Naive thymus-derived CD4-positive, alpha-beta T cell (primary cell): ENCODE results near the gene FAM118B. TPM values are rescaled to one million over a fixed set of nuclear protein-coding genes. Genes with fewer than 3 reads are reported as not detected.

Source experiments
- ATAC-seq: fragments of 150-1000 bp; cut with Tn5 transposase; 2 replicates; pipeline ENCODE4 v1.10.0; 2021; ENCODE audit warnings: mild to moderate bottlenecking, moderate library complexity
- CTCF ChIA-PET: fragments of 350-600 bp; sonication (Branson Sonifier 250); formaldehyde crosslinking; loops from one replicate; lab custom pipeline; 2021; ENCODE audit warnings: antibody characterized with exemption; lab: Charles Lee
- POLR2A ChIA-PET: fragments of 350-600 bp; sonication (Branson Sonifier 250); formaldehyde crosslinking; loops from one replicate; lab custom pipeline; 2021; ENCODE audit warnings: antibody characterized with exemption, inconsistent platforms; lab: Charles Lee
- DNase-seq, 9 donors: peaks; one replicate each; pipeline versions ENCODE4 v3.0.0 to v3.0.0-alpha.2; 2020 to 2022; ENCODE audit warnings: mixed read lengths in 1 of 9
- H3K27ac ChIP-seq: one replicate; pipeline ENCODE4 v1.7.0; 2013; ENCODE audit warnings: mild to moderate bottlenecking, low read depth, low read length, moderate library complexity
- H3K27me3 ChIP-seq, 2 donors: one replicate each; pipeline ENCODE4 v1.7.0; 2013; ENCODE audit warnings: low read length in 2 of 2, mild to moderate bottlenecking in 2 of 2, moderate library complexity in 2 of 2; ENCODE audit not compliant: control insufficient read depth in 2 of 2, insufficient read depth in 2 of 2
- H3K36me3 ChIP-seq, 3 experiments: 1 replicate in 2 of 3; 2 replicates in 1 of 3; pipeline ENCODE4 v1.7.0; 2013; ENCODE audit warnings: low read length in 3 of 3, mild to moderate bottlenecking in 3 of 3, moderate library complexity in 1 of 3; ENCODE audit not compliant: insufficient read depth in 3 of 3, control insufficient read depth in 2 of 3
- H3K4me1 ChIP-seq, 2 donors: one replicate each; pipeline ENCODE4 v1.7.0; 2013; ENCODE audit warnings: low read length in 2 of 2, mild to moderate bottlenecking in 2 of 2, moderate library complexity in 1 of 2; ENCODE audit not compliant: control insufficient read depth in 2 of 2, insufficient read depth in 2 of 2
- H3K4me3 ChIP-seq: 2 replicates; pipeline ENCODE4 v1.7.0; 2013; ENCODE audit warnings: mild to moderate bottlenecking, low read length
- H3K9me3 ChIP-seq, 3 experiments: 1 replicate in 2 of 3; 2 replicates in 1 of 3; pipeline ENCODE4 v1.7.0; 2013; ENCODE audit warnings: low read length in 3 of 3; ENCODE audit not compliant: control insufficient read depth in 2 of 3
- H3K27ac Mint-ChIP-seq, 9 donors: one replicate each; pipeline ENCODE4 v1.8.0; 2020 to 2022; ENCODE audit warnings: mixed read lengths in 9 of 9, mild to moderate bottlenecking in 8 of 9, moderate library complexity in 5 of 9, inconsistent platforms in 2 of 9
- H3K27me3 Mint-ChIP-seq, 5 donors: one replicate each; pipeline ENCODE4 v1.8.0; 2021 to 2022; ENCODE audit warnings: mixed read lengths in 5 of 5, mild to moderate bottlenecking in 1 of 5
- H3K36me3 Mint-ChIP-seq, 5 donors: one replicate each; pipeline ENCODE4 v1.8.0; 2020 to 2022; ENCODE audit warnings: mixed read lengths in 5 of 5, mild to moderate bottlenecking in 3 of 5, inconsistent platforms in 1 of 5
- H3K4me1 Mint-ChIP-seq, 7 donors: one replicate each; pipeline ENCODE4 v1.8.0; 2020 to 2022; ENCODE audit warnings: mixed read lengths in 7 of 7, mild to moderate bottlenecking in 3 of 7, inconsistent platforms in 1 of 7
- H3K4me3 Mint-ChIP-seq, 10 donors: one replicate each; pipeline ENCODE4 v1.8.0; 2020 to 2022; ENCODE audit warnings: mild to moderate bottlenecking in 10 of 10, mixed read lengths in 10 of 10, moderate library complexity in 6 of 10, inconsistent platforms in 2 of 10
- H3K9me3 Mint-ChIP-seq, 11 donors: one replicate each; pipeline ENCODE4 v1.8.0; 2020 to 2022; ENCODE audit warnings: mixed read lengths in 11 of 11, mild to moderate bottlenecking in 4 of 11, inconsistent platforms in 1 of 11, moderate library complexity in 1 of 11
- intact Hi-C, 2 donors: fragments of 100-400 bp; cut with micrococcal nuclease; formaldehyde crosslinking; loops; one replicate each; pipeline ENCODE4 v1.15.1; 2023
- polyA plus RNA-seq, 2 donors: library from polyadenylated mRNA; unstranded; fragments of 300-500 nt; fragmentation: Illumina TruSeq; gene quantifications; one replicate each; pipeline ENCODE4 v1.2.3, GENCODE V29; 2021
- total RNA-seq, 6 experiments: library from RNA in 5 of 6; stranded (reverse) in 5 of 6; gene quantifications; 1 replicate in 5 of 6; 2 replicates in 1 of 6; pipeline ENCODE4 v1.2.3 and lab custom pipeline; 2021 to 2026

The FAM118B gene
- total and polyA plus RNA-seq, 7 experiments from 2014 or later, result 4.0 to 14.7 (median 10.8) TPM

- CTCF ChIA-PET, result no interaction called here
- peaks cover 7 to 46% (median 16%) of the 10 kb centered on the region in 5 donors for H3K36me3 Mint-ChIP-seq
- H3K27me3 Mint-ChIP-seq, result no peaks in the 10 kb centered on the region
- Histone ChIP-seq H3K36me3 (peaks cover 0 to 41% (median 0%) of the 10 kb centered on the region in 3 experiments), H3K4me3 (no peak overlapping the region), H3K27ac (no peak overlapping the region), H3K27me3 (no peaks in the 10 kb centered on the region), H3K9me3 (no peaks in the 10 kb centered on the region), H3K4me1 (peaks cover 4 to 18% of the 10 kb centered on the region in 2 donors)
- H3K4me3 Mint-ChIP-seq, result no peak overlapping the region
- ATAC-seq (no peak), DNase-seq (no peak)
- intact Hi-C loops, result no loop called here
- H3K27ac Mint-ChIP-seq, result peak overlapping the region in 1 of 9 donors; percentile 58
- H3K9me3 Mint-ChIP-seq, result no peaks in the 10 kb centered on the region
- H3K4me1 Mint-ChIP-seq, result peaks cover 20 to 41% (median 36%) of the 10 kb centered on the region in 7 donors
- POLR2A ChIA-PET, result interaction anchor here (1.8 kb wide), 1 partner anchor 8 kb away, joined by 4 read pairs; the partner anchor contains the start of genes FOXRED1 and SRPRA
Observed at GRCh38 chr11:126277322-126277721, 65.7 kb downstream of the FAM118B start.

GRCh38 chr11:126277780-126278179 is 66.2 kb downstream of the FAM118B start:
- Histone ChIP-seq H3K4me3 (no peak overlapping the region), H3K4me1 (peaks cover 4 to 18% of the 10 kb centered on the region in 2 donors), H3K36me3 (peaks cover 0 to 38% (median 0%) of the 10 kb centered on the region in 3 experiments), H3K9me3 (no peaks in the 10 kb centered on the region), H3K27me3 (no peaks in the 10 kb centered on the region), H3K27ac (no peak overlapping the region)
- peaks cover 6 to 42% (median 15%) of the 10 kb centered on the region in 5 donors for H3K36me3 Mint-ChIP-seq
- DNase-seq, result no peak
- no peaks in the 10 kb centered on the region for H3K27me3 Mint-ChIP-seq
- ChIA-PET POLR2A (interaction anchor here (1.8 kb wide), 1 partner anchor 9 kb away, joined by 4 read pairs; the partner anchor contains the start of genes FOXRED1 and SRPRA), CTCF (no interaction called here)
- H3K4me1 Mint-ChIP-seq, result peaks cover 23 to 40% (median 34%) of the 10 kb centered on the region in 7 donors
- H3K4me3 Mint-ChIP-seq, result no peak overlapping the region
- intact Hi-C loops, result no loop called here
- H3K9me3 Mint-ChIP-seq, result no peaks in the 10 kb centered on the region
- H3K27ac Mint-ChIP-seq, result peak overlapping the region in 1 of 9 donors; percentile 58
- no peak for ATAC-seq

DNA sequence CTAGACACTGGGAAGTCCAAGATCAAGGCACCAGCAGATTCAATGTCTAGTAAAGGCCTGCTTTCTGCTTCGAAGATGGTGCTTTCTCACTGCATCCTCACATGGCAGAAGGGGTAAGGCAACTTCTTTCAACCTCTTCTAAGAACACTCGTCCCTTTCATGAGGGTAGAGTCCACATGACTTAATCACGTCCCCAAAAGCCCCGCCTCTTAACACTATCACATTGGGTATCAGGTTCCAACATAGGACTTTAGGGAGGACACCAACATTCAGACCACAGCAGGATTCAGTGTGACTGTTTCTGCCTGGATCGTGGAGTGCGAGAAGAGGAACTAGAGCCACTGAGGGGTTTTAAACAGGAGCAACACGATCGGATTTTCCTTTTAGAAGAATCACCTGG is 67.6 kb downstream of the FAM118B start:
- Histone ChIP-seq H3K27me3 (no peaks in the 10 kb centered on the region), H3K36me3 (peaks cover 0 to 24% (median 0%) of the 10 kb centered on the region in 3 experiments), H3K4me1 (peaks cover 9 to 24% of the 10 kb centered on the region in 2 donors), H3K4me3 (no peak overlapping the region), H3K27ac (no peak overlapping the region), H3K9me3 (no peaks in the 10 kb centered on the region)
- Mint-ChIP-seq H3K27me3 (no peaks in the 10 kb centered on the region), H3K36me3 (peaks cover 0 to 30% (median 11%) of the 10 kb centered on the region in 5 donors), H3K4me3 (peak overlapping the region in 6 of 10 donors; percentile 32 to 99 (median 56)), H3K4me1 (peaks cover 28 to 48% (median 40%) of the 10 kb centered on the region in 7 donors), H3K27ac (peak overlapping the region in 8 of 9 donors; percentile 22 to 99 (median 84)), H3K9me3 (no peaks in the 10 kb centered on the region)
- CTCF ChIA-PET, result no interaction called here
- DNase-seq (no peak), ATAC-seq (no peak)
- intact Hi-C loops, result no loop called here
- POLR2A ChIA-PET, result interaction anchor here (1.8 to 5.7 kb wide), 2 partner anchors 9 to 10 kb away, joined by 4 to 122 read pairs; partner anchors contain the start of genes FOXRED1 and SRPRA

- H3K27me3 ChIP-seq, result no peaks in the 10 kb centered on the region
- peak overlapping the region; percentile 77 to 99 (median 94) for H3K27ac Mint-ChIP-seq
- peaks cover 0 to 12% (median 0%) of the 10 kb centered on the region in 3 experiments for H3K36me3 ChIP-seq
- H3K4me3 ChIP-seq, result no peak overlapping the region
- no peaks in the 10 kb centered on the region for H3K9me3 ChIP-seq
- intact Hi-C loops, result loop anchor here (5.0 kb wide), 4 partner anchors 218 to 1328 kb away; partner anchors contain the start of genes CDON (in 2 of the 2), CCDC15 (in 1 of the 2), DDX25 (in 1 of the 2) and PUS3 (in 1 of the 2)
- CTCF ChIA-PET, result interaction anchor here (2.4 kb wide), 1 partner anchor 12 kb away, joined by 9 read pairs; the partner anchor contains the start of genes FOXRED1 and SRPRA
- POLR2A ChIA-PET, result interaction anchor here (1.5 to 5.7 kb wide), 3 partner anchors 10 to 69 kb away, joined by 3 to 122 read pairs (median 29); partner anchors contain the start of genes DCPS, FAM118B, FOXRED1 and SRPRA
- H3K4me1 ChIP-seq, result peaks cover 16 to 28% of the 10 kb centered on the region in 2 donors
- peaks cover 0 to 23% (median 10%) of the 10 kb centered on the region in 5 donors for H3K36me3 Mint-ChIP-seq
- peaks cover 34 to 60% (median 53%) of the 10 kb centered on the region in 7 donors for H3K4me1 Mint-ChIP-seq
- H3K9me3 Mint-ChIP-seq, result no peaks in the 10 kb centered on the region
- DNase-seq, result peak in 1 of 9 donors; percentile 33
- H3K27me3 Mint-ChIP-seq, result no peaks in the 10 kb centered on the region
- ATAC-seq, result no peak
- H3K27ac ChIP-seq, result peak overlapping the region; percentile 40
- H3K4me3 Mint-ChIP-seq, result peak overlapping the region in 9 of 10 donors; percentile 13 to 99 (median 44)
Observed at GRCh38 chr11:126280595-126280994, 69.0 kb downstream of the FAM118B start.

GRCh38 chr11:126281245-126281644 is 69.7 kb downstream of the FAM118B start:
- H3K9me3 Mint-ChIP-seq, result no peaks in the 10 kb centered on the region
- Histone ChIP-seq H3K36me3 (peaks cover 0 to 7% (median 0%) of the 10 kb centered on the region in 3 experiments), H3K4me1 (peaks cover 16 to 28% of the 10 kb centered on the region in 2 donors), H3K4me3 (no peak overlapping the region), H3K27ac (no peak overlapping the region), H3K27me3 (no peaks in the 10 kb centered on the region), H3K9me3 (no peaks in the 10 kb centered on the region)
- intact Hi-C loops, result loop anchor here (5.0 kb wide), 4 partner anchors 219 to 1329 kb away; partner anchors contain the start of genes CDON (in 2 of the 2), CCDC15 (in 1 of the 2), DDX25 (in 1 of the 2) and PUS3 (in 1 of the 2)
- H3K27me3 Mint-ChIP-seq, result no peaks in the 10 kb centered on the region
- no peak for ATAC-seq
- ChIA-PET CTCF (interaction anchor here (1.2 to 2.4 kb wide), 3 partner anchors 13 to 29 kb away, joined by 3 to 9 read pairs (median 5); partner anchors contain the start of genes FOXRED1 and SRPRA), POLR2A (interaction anchor here (0.6 to 5.7 kb wide), 6 partner anchors 11 to 196 kb away, joined by 3 to 122 read pairs (median 4); partner anchors contain the start of genes DCPS, FAM118B, FOXRED1 and SRPRA)
- H3K36me3 Mint-ChIP-seq, result peaks cover 0 to 19% (median 7%) of the 10 kb centered on the region in 5 donors
- H3K4me1 Mint-ChIP-seq, result peaks cover 30 to 57% (median 50%) of the 10 kb centered on the region in 7 donors
- peak overlapping the region; percentile 78 to 99 (median 95) for H3K27ac Mint-ChIP-seq
- DNase-seq, result no peak
- H3K4me3 Mint-ChIP-seq, result peak overlapping the region; percentile 81 to 100 (median 96)

DNA sequence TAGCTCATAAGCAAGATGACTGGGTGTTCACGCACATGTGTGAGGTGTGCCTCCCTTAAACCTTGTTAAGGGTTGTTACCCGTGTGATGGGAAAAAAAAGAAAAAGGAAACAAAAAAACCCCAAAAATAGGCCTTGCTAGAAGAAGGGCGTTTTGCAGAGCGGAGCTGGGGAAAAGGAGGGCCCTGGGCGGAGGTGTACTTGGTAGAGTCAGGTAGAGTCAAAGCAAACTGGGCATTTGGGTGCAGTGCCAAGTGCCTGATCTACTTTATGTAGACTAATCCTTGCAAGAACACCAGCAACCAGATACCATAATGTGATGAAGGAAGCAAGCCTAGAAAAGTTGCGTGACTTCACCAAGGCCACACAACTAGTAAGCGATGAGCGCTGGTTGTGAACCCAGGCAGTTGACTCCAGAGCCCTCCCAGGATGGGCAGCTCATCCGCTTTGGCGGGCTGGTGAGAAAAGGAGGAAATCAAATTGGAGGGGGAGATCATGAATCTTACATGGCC is 70.1 kb downstream of the FAM118B start:
- no peak for DNase-seq
- CTCF ChIA-PET, result interaction anchor here (1.2 to 2.4 kb wide), 3 partner anchors 13 to 29 kb away, joined by 3 to 9 read pairs (median 5); partner anchors contain the start of genes FOXRED1 and SRPRA
- Histone ChIP-seq H3K27ac (peak overlapping the region; percentile 86), H3K4me3 (peak overlapping the region; percentile 77), H3K27me3 (no peaks in the 10 kb centered on the region), H3K36me3 (peaks cover 0 to 7% (median 0%) of the 10 kb centered on the region in 3 experiments), H3K4me1 (peaks cover 16 to 28% of the 10 kb centered on the region in 2 donors), H3K9me3 (no peaks in the 10 kb centered on the region)
- ATAC-seq, result no peak
- Mint-ChIP-seq H3K9me3 (no peaks in the 10 kb centered on the region), H3K4me3 (peak overlapping the region; percentile 81 to 100 (median 96)), H3K36me3 (peaks cover 0 to 19% (median 7%) of the 10 kb centered on the region in 5 donors), H3K27me3 (no peaks in the 10 kb centered on the region), H3K27ac (peak overlapping the region; percentile 78 to 99 (median 95)), H3K4me1 (peaks cover 31 to 59% (median 51%) of the 10 kb centered on the region in 7 donors)
- intact Hi-C loops, result loop anchor here (1.0 to 5.0 kb wide), 5 partner anchors 70 to 1329 kb away; partner anchors contain the start of genes CDON (in 2 of the 2), CCDC15 (in 1 of the 2), DDX25 (in 1 of the 2) and FAM118B (in 1 of the 2)
- POLR2A ChIA-PET, result interaction anchor here (0.6 to 5.7 kb wide), 8 partner anchors 10 to 697 kb away, joined by 3 to 122 read pairs (median 4); partner anchors contain the start of genes DCPS, FAM118B, FOXRED1 and SRPRA
